HG03095 (cell line): ENCODE measurements around the gene ALG11.
"Not testable (repeated sequence)": the region's sequence is repeated elsewhere in the genome, so short reads cannot be mapped to it uniquely, and the experiment has no call there.

ENCODE experiments used
- ATAC-seq: cut with Tn5 transposase; IDR thresholded peaks from one replicate; pipeline ENCODE4 v1.9.1; 2021; ENCODE audit warnings: moderate library complexity; ENCODE audit not compliant: unreplicated experiment

Gene ALG11

DNA sequence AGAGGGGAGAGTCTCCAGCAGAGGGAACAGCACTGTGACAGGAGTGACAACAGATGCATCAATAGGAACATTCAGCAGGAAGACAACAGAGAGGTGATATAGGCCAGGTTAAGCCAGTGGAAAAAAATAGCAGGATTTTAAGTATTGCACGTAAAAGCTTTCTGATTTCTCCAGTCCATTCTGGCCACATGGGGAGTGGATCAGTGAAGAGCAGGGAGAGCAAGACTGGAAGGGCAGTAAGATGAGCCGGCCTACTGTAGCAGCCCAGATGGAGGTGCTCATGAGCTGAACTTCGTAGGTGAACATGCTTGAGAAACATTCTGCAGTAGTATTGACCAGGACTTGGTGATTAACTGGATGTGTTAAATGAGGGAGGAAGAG lies 14.0 kb downstream of the ALG11 start:
- ATAC-seq, result no peak

DNA sequence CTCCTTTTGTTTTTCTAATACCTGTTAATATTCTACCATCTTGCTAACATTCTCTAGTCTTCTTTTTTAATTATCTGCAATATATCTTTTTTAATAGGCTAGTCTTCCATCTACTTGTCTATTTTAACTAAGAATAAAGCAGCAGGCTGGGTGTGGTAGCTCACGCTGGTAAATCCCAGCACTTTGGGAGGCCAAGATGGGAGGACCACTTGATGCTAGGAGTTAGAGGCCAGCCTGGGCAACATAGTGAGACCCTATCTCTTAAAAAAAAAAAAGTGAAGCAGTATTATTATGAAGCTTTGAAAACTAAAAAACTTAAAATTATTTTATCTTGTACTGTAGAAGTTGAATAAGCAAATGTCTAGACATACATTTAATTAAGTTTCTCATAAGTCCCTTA lies 15.6 kb downstream of the ALG11 start:
- ATAC-seq, result no peak

DNA sequence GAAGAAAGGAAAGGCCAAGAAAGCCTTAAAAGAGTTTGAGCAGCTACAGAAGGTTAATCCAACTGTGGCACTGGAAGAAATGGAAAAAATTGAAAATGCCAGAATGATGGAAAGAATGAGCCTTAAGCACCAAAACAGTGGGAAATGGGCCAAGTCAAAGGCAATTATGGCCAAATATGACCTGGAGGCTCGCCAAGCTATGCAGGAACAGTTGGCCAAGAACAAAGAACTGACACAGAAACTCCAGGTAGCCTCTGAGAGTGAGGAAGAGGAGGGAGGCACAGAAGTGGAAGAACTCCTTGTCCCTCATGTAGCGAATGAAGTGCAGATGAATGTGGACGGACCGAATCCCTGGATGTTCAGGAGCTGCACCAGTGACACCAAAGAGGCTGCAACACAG lies 17.4 kb downstream of the ALG11 start:
- ATAC-seq, result no peak

DNA sequence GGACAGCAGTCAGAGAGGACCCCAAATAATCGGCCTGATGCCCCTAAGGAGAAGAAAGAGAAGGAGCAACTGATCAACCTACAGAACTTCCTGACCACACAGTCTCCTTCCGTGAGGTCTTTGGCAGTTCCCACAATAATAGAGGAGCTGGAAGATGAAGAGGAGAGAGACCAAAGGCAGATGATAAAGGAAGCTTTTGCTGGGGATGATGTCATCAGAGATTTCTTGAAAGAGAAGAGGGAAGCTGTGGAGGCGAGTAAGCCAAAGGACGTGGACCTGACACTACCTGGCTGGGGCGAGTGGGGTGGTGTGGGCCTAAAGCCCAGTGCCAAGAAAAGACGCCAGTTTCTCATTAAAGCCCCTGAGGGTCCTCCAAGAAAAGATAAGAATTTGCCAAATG lies 18.2 kb downstream of the ALG11 start:
- not testable (repeated sequence) for ATAC-seq

DNA sequence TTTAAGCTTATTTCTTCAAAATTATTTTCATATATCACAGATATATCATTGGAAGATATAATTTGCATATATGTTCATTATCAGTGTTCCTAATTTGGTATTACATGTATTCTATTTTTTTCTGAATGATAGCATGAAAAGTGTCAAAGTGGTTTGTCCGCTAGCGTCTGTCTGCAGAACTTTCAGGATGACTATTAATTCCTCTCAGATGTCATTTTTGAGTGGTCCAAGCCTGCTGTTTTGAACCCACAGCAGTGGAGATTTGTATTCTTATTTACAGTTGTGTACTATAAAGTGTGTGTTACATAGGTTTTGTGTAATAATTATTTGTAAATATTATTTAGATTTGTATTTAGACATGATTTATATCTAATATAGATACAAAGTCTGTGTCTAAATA lies 20.8 kb downstream of the ALG11 start:
- no peak for ATAC-seq

DNA sequence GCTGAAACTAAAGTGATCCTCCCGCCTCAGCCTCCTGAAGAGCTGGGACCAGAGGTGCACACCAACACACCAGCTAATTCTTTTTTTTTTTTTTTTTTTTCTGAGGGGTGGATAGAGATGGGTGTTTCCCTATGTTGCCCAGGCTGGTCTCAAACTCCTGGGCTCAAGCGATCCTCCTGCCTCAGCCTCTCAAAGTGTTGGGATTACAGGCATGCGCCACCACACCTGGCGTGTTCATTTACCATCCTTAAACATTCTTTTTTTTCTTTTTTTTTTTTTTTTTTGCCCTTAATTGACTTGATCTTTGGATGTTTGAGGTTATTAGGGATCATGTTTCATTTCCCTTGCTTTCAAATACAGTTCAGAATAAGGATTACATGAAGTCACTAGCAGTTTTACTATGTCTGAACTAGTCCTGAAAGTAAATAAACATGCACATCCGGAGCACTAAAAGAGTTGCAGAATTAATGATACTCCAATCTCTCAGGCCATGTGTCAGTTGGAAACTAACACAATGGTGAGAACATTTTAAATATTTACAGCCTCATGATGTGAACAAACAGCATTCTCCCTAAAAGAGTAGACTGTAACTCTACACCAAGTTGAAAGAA lies 22.5 kb downstream of the ALG11 start:
- no peak for ATAC-seq

DNA sequence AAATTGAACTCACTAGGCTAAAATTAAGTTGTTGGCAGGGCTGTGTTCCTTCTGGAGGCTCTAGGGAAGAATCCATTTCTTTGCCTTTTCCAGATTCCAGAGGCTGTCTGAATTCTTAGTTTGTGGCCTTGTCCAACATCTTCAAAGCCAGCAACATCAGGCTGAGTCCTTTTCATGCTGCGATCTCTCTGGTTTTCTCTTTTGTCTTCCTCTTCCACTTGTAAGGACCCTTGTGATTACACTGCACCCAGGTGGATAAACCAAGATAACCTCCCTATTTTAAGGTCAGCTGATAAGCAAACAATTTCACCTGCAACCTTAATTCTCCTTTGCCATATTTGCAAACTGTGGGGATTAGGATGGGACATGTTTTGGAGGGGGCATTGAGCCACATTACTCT lies 23.8 kb downstream of the ALG11 start:
- ATAC-seq, result no peak

DNA sequence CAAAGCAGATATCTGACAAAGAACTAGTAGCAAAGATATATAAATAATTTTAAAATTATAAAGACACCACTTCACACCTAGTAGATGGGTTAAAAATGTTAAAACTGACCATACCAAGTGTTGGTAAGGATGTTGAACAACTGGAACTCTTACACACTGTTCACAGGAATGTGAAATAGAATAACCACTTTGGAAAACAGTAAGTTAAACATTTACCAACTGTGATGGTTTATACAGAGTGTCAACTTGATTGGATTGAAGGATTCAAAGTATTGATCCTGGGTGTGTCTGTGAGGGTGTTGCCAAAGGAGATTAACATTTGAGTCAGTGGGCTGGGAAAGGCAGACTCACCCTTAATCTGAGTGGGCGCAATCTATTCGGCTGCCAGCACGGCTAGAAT lies 31.5 kb downstream of the ALG11 start:
- no peak for ATAC-seq

DNA sequence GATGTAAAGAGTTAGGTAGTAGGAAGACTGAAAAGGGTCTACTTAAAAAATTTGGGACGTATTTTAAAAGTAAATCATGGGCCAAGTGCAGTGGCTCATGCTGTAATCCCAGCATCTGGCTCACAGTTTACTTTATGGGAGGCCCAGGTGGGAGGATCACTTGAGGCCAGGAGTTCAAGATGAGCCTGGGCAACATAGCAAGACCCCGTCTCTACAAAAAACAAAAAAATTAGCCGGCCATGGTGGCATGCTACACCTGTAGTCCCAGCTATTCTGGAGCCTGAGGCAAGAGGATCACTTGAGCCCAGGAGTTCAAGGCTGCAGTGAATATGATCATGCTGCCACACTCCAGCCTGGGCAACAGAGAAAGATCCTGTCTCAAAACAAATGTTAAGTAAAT lies 35.3 kb downstream of the ALG11 start:
- ATAC-seq, result no peak

DNA sequence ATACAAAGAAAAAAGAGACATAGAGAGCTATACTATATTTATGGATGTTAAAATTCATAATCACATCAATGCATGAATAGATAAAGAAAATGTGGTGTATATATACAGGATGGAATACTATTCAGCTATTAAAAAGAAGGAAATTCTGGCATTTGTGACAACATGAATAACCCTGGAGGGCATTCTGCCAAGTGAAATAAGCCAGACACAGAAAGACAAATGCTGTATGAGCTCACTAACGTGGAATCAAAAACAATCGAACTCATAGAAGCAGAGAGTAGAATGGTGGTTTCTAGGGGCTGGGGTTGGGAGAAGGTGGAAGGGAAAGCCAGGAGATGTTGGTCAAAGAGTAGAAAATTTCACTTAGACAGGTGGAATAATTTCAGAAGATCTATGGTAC lies 36.3 kb downstream of the ALG11 start:
- ATAC-seq, result no peak

DNA sequence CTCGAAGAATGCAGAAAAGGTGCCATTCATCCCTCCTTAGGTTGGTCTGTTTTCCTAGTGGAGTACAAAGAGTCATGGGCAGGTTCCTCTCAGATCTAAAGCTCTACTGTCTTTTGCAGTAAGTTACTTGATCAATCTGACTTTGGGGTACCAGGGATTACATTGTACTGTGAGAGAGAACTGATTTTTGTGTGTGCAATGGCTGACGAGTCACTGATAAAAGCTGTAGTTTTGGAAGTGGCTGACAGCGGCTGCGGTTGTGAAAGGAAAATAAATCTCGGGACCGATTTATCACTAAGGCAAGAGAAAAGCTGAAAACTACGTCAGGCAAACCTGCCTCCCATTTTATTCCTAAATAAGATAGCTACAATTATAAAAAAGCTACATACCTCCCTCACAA lies 39.2 kb downstream of the ALG11 start:
- ATAC-seq, result no peak

DNA sequence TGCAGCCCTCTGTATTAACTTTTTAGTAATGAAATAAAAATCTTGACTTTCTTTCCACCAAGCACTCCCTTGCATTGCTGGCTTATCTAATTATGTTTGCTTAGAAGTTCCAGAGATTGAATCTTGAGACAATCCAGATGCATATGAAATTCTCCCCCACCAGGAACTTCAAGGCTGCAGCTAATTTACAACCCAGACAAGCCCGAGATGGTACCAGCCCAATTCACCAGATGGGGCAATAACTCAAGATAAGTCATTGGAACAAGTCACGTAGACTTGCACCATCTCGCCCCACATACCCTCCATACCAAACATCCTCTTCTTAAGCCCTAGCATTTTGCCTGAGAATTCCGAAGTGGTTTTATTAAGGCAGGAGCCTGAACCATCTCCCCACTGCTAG lies 41.3 kb downstream of the ALG11 start:
- no peak for ATAC-seq

DNA sequence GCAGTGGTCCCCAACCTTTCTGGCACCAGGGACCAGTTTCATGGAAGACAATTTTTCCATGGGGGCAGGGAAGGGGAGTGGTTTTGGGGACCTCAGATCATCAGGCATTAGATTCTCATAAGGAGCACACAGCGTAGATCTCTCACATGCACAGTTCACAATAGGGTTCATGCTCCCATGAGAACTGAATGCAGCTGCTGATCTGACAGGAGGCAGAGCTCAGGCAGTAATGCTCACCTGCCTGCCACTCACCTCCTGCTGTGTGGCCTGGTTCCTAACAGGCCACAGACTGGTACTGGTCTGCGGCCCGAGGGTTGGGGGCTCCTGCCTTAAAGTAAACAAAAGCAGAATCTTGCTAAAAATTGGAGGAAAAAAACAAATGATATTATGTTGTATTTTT lies 48.9 kb downstream of the ALG11 start:
- not testable (repeated sequence) for ATAC-seq

DNA sequence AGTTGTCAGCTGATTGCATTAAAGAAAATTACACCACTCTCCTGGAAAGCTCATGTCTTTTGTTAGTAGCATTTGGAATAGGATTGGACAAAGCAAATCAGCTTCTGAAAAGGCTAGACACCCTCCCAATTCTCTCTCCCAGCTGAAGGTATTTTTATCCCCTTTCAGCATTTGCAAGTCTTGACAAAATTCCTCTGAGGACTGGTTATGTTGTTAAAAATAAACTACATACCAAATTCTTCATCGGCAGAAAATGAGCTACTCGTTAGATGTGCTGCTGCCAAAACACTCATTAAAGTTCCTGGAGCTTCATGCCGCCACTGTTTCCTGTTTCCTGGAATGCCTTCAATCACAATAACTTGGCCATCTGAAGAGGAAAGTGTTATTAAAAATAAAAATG lies 49.4 kb downstream of the ALG11 start:
- no peak for ATAC-seq

DNA sequence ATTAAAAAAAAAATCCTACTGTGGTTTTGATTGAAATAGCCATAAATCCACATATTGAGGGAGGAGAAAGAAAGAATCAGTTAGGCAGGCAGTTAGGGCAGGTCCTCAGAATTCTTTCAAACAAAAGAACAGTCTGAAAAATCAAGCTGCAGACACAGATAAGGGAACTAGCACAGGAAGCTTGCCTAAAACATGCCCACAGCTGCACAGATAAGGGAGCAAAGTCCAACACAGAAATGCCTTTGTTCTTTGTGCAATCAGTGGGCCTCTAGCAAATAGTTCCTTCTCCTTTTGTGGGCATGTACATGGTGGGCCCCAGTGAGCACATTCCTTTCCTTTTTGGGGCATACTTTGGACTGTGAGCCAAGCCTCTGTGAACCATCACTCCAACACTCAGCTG lies 55.0 kb downstream of the ALG11 start:
- no peak for ATAC-seq

DNA sequence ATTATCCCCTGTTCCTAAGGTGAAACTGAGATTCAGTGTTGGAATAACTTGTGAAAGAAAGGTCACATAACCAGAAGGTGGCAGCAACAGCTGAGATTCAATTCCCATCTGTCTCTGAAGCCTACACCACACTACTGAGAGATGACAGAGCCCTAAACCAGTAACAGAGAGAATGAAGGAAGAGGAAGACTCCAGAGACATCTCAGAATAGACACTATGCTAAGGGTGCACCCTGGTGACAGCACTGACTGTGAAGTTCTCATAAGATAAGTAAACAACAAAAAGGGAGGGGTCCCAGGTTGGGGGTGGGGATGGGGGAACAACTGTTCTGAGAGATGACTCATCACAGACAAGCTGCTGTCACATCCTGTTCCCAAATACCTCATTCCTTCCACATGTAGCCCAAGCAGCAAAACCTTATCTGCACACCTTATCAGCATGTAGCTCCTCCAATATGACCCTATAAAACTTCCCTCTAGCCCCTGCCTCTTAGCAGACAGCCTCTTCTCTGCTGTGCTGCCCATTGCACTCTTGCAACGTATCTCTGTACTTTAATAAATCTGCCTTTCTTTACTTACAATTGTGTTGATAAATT lies 58.8 kb downstream of the ALG11 start:
- ATAC-seq, result no peak
